ENCODE results near the gene DNAJB1. TPM values are rescaled to one million over a fixed set of nuclear protein-coding genes. Genes with fewer than 3 reads are reported as not detected.

The DNAJB1 gene
- total and polyA plus RNA-seq, 3 donors from 2014 or later, result 185 to 386 (median 245) TPM

GRCh38 chr19:14479975-14480699 is 38.1 kb downstream of the DNAJB1 start:
- H3K27me3 ChIP-seq, result no peaks in the 10 kb centered on the region
- no peaks in the 10 kb centered on the region for H3K9me3 ChIP-seq
- TF ChIP-seq POLR2A (IDR thresholded peaks at IDR 0.05) (no peak), CTCF (IDR thresholded peaks at IDR 0.05) (peak; percentile 62 to 84 (median 77))
- no peak overlapping the region for H3K4me3 ChIP-seq
- no peaks in the 10 kb centered on the region for H3K36me3 ChIP-seq (ENCODE audit: low read depth, missing control alignments)
- DNase-seq, result peak; percentile 52
- no peak overlapping the region for H3K27ac ChIP-seq
- no peaks in the 10 kb centered on the region for H3K4me1 ChIP-seq
- WGBS, 2 donors, result 40 to 64% methylated on average over 1 to 41 of the region's 43 CpGs
- intact Hi-C loops (cut with DNase I; ENCODE audit: low total_unique reads), result loop anchor here (10.0 kb wide), 1 partner anchor 55 kb away; no protein-coding TSS in a partner anchor

GRCh38 chr19:14479309-14479974 is 38.8 kb downstream of the DNAJB1 start:
- TF ChIP-seq CTCF (IDR thresholded peaks at IDR 0.05), result no peak
- H3K27ac ChIP-seq, result no peak overlapping the region
- H3K4me1 ChIP-seq, result no peaks in the 10 kb centered on the region
- no peak for DNase-seq
- intact Hi-C loops (cut with DNase I; ENCODE audit: low total_unique reads), result loop anchor here (10.0 kb wide), 1 partner anchor 55 kb away; no protein-coding TSS in a partner anchor
- WGBS, 2 donors, result 67 to 79% methylated on average over 14 of the region's 14 CpGs
- H3K36me3 ChIP-seq (ENCODE audit: low read depth, missing control alignments), result no peaks in the 10 kb centered on the region
- no peak overlapping the region for H3K4me3 ChIP-seq
- H3K27me3 ChIP-seq, result no peaks in the 10 kb centered on the region
- no peaks in the 10 kb centered on the region for H3K9me3 ChIP-seq

- Histone ChIP-seq H3K36me3 (ENCODE audit: low read depth, missing control alignments) (no peaks in the 10 kb centered on the region), H3K27ac (no peak overlapping the region), H3K9me3 (no peaks in the 10 kb centered on the region), H3K27me3 (no peaks in the 10 kb centered on the region), H3K4me3 (no peak overlapping the region), H3K4me1 (no peaks in the 10 kb centered on the region)
- intact Hi-C loops (cut with DNase I; ENCODE audit: low total_unique reads), result loop anchor here (10.0 kb wide), 1 partner anchor 53 kb away; no protein-coding TSS in a partner anchor
- TF ChIP-seq CTCF (IDR thresholded peaks at IDR 0.05) (no peak), POLR2A (IDR thresholded peaks at IDR 0.05) (no peak)
- no peak for DNase-seq
- WGBS, 2 donors, result 72 to 76% methylated on average over 7 to 24 of the region's 24 CpGs
These were observed 40.1 kb downstream of the DNAJB1 start for GRCh38 chr19:14478113-14478545.

- Histone ChIP-seq H3K4me3 (no peak overlapping the region), H3K27me3 (no peaks in the 10 kb centered on the region), H3K9me3 (no peaks in the 10 kb centered on the region), H3K27ac (no peak overlapping the region), H3K36me3 (ENCODE audit: low read depth, missing control alignments) (no peaks in the 10 kb centered on the region), H3K4me1 (no peaks in the 10 kb centered on the region)
- 73 to 86% methylated on average over 9 to 10 of the region's 10 CpGs for WGBS, 2 donors
- TF ChIP-seq POLR2A (IDR thresholded peaks at IDR 0.05), result no peak
- TF ChIP-seq CTCF (IDR thresholded peaks at IDR 0.05), result no peak
- intact Hi-C loops (cut with DNase I; ENCODE audit: low total_unique reads), result loop anchor here (10.0 kb wide), 1 partner anchor 53 kb away; no protein-coding TSS in a partner anchor
- no peak for DNase-seq
These were observed 40.6 kb downstream of the DNAJB1 start for GRCh38 chr19:14477418-14478112.

All from testis (tissue), 3 donors.